GM12801 (cell line): ENCODE data around the gene KRT27.

Source experiments
- TF ChIP-seq, protein P1 (sequence below): IDR thresholded peaks from one replicate; pipeline ENCODE4 v1.5.1; 2011; ENCODE audit warnings: control low read depth; ENCODE audit not compliant: insufficient read length; ENCODE audit errors: extremely low read depth

The KRT27 gene

GRCh38 chr17:40803617-40804082 is 21.3 kb upstream of the KRT27 start:
- TF ChIP-seq, protein P1, sequence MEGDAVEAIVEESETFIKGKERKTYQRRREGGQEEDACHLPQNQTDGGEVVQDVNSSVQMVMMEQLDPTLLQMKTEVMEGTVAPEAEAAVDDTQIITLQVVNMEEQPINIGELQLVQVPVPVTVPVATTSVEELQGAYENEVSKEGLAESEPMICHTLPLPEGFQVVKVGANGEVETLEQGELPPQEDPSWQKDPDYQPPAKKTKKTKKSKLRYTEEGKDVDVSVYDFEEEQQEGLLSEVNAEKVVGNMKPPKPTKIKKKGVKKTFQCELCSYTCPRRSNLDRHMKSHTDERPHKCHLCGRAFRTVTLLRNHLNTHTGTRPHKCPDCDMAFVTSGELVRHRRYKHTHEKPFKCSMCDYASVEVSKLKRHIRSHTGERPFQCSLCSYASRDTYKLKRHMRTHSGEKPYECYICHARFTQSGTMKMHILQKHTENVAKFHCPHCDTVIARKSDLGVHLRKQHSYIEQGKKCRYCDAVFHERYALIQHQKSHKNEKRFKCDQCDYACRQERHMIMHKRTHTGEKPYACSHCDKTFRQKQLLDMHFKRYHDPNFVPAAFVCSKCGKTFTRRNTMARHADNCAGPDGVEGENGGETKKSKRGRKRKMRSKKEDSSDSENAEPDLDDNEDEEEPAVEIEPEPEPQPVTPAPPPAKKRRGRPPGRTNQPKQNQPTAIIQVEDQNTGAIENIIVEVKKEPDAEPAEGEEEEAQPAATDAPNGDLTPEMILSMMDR, result no peak

DNA sequence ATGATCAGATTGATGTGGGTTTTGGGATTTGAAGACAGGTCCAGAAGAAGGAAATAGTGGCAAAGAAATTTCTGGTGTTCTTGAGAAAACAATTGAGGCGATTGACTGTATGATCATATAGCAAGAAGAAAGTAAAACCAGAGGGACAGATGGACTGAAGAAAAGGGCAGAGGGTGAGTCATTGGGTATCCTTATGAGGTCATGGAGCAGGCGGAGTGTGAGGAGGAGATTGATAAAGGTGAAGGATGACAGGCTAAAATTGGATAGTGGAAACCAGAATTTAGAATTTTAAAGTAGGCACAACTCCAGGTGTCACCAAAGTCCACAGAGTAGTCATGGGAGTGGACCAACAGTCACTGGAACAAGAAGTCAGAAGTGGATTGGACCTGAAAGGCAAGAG is 18.8 kb upstream of the KRT27 start:
- TF ChIP-seq, protein P1, result no peak

DNA sequence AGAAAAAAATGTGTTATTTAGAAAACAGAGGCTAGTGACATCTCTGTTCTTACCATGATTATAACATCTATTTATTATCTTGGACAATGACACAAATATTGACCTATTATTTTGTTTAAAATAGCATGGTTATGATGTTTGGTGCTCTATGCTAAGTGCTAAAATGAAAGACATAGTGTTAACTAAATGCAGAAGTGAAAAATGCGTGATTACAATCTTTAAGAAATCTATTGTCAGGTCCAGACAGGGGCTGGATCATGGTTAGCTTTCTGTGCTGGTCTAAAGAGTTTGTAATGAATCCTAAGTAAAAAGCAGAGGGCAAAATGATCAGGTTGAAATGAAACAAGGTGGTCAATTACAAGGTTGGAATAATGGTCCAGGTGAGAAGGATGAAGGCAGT is 18.0 kb upstream of the KRT27 start:
- TF ChIP-seq, protein P1, result no peak

- TF ChIP-seq, protein P1, result no peak
Observed at GRCh38 chr17:40799859-40800258, 17.5 kb upstream of the KRT27 start, which contains the start of gene KRT28. Gene KRT28, minus strand, starts transcription at chr17:40799959. Its CDS starts 66 bp downstream, at chr17:40799893.

GRCh38 chr17:40796846-40797245 is 14.5 kb upstream of the KRT27 start:
- TF ChIP-seq, protein P1, result no peak

DNA sequence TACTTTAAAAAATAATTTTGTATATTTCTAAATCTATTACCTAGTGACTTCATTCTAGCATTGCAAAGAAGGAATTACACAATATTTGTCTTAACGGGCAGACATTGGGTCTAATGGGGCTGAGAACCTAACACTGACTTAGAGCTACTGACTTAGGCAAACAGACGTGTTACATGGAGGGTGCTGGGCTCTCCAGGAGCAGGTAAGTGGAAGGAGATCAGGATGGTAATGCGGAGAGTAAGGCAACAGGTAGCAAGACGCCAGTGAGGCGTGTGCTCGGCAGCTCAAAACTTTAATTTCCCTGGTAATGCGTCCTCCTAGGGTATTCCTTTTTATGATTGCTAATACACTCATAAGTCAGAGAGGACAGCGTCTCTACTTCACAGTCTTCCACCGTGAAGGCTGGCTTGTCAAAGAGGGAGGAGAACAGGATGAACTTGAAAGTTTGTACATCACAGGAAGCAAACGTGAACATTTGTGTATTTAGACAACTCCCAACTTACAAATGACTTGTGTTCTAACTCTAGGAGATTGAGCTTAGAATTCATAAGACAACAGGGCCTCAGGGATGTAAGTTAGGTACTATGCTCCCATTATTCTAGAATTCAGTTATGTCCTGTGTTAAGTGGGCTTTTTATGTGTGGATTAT is 12.8 kb upstream of the KRT27 start:
- TF ChIP-seq, protein P1, result no peak

DNA sequence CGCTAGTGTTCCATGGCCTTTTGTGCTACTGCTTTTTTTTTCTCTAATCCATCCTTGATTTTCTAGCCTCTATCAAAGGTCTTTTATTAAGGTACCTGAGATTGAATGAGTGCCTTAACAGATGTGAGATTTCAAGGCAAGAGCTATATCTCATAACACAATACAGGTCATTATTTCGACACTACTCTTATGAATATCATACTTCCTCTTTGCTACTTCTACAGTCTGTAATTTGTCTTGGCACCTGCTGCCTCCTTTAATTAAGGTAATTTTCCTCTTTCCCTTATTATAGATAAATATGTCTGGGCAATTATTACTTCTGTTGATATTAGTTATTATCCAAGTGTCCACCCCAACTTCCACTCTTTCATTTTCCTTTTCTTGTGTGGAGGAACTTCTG is 12.1 kb upstream of the KRT27 start:
- TF ChIP-seq, protein P1, result no peak
